GM18951 (cell line): ENCODE data around the gene CEP41.

ENCODE experiments used
- POLR2A ChIP-seq: IDR thresholded peaks from 4 replicates; pipeline ENCODE4 v1.6.1; 2011; ENCODE audit warnings: mild to moderate bottlenecking; ENCODE audit not compliant: insufficient read length, insufficient read depth; ENCODE audit errors: extremely low read depth
- in situ Hi-C: fragments of 300-500 bp; cut with MboI; formaldehyde crosslinking; loops from one replicate; pipeline ENCODE4 v1.12.0; 2022; ENCODE audit warnings: low sequenced_read_pairs, mixed read lengths, inconsistent platforms; ENCODE audit not compliant: unreplicated experiment

The CEP41 gene

GRCh38 chr7:130362251-130362816 is 78.5 kb downstream of the CEP41 start:
- TF ChIP-seq POLR2A, result no peak
- in situ Hi-C loops, result no loop called here

DNA sequence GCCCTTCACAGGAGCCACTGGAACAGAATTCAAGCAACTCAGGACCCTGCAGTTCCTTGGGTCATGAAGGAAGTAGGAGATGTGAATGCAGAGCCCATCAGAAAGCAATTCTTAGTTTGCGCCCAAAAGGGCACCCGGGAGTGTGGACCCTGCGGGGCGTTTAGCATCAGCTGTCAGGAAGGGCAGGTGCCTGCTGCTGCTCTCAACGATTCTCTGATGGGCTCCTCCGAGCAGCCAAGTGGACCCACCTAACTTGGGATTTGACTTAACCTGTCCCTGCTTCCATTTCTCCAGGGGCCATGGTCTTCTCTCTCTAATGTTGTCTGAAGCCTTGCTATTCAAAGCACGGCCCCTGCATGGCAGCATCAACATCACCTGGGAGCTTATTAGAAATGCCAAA is 79.1 kb downstream of the CEP41 start:
- in situ Hi-C loops, result no loop called here
- TF ChIP-seq POLR2A, result no peak

GRCh38 chr7:130360518-130360917 is 80.3 kb downstream of the CEP41 start:
- in situ Hi-C loops, result no loop called here
- no peak for TF ChIP-seq POLR2A

- in situ Hi-C loops, result no loop called here
- TF ChIP-seq POLR2A, result no peak
Observed at GRCh38 chr7:130359276-130359857, 81.4 kb downstream of the CEP41 start.

- TF ChIP-seq POLR2A, result no peak
- in situ Hi-C loops, result no loop called here
Observed at GRCh38 chr7:130358471-130358870, 82.3 kb downstream of the CEP41 start.

GRCh38 chr7:130356876-130357611 is 83.8 kb downstream of the CEP41 start:
- no peak for TF ChIP-seq POLR2A
- in situ Hi-C loops, result no loop called here

- in situ Hi-C loops, result no loop called here
- no peak for TF ChIP-seq POLR2A
Observed at GRCh38 chr7:130356121-130356875, 84.5 kb downstream of the CEP41 start.

DNA sequence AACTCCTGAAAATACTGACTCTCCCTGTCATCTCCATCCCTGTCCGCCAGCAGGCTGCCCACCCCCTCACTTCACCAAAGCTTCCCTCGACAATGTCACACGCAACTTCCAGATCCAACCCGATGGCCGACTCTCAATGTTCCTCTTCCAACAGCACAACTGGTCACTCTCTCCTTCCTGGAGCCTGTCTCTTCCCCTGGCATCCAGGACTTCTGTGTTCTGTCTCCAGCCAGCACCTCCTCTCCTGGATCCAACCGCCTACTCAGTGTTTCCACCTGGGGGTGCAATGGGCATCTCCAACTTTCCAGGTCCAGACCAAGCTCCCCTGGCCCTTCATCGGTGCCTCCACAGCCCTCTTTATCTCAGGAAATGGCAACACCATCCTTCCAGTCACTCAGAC is 87.6 kb downstream of the CEP41 start:
- in situ Hi-C loops, result no loop called here
- no peak for TF ChIP-seq POLR2A

DNA sequence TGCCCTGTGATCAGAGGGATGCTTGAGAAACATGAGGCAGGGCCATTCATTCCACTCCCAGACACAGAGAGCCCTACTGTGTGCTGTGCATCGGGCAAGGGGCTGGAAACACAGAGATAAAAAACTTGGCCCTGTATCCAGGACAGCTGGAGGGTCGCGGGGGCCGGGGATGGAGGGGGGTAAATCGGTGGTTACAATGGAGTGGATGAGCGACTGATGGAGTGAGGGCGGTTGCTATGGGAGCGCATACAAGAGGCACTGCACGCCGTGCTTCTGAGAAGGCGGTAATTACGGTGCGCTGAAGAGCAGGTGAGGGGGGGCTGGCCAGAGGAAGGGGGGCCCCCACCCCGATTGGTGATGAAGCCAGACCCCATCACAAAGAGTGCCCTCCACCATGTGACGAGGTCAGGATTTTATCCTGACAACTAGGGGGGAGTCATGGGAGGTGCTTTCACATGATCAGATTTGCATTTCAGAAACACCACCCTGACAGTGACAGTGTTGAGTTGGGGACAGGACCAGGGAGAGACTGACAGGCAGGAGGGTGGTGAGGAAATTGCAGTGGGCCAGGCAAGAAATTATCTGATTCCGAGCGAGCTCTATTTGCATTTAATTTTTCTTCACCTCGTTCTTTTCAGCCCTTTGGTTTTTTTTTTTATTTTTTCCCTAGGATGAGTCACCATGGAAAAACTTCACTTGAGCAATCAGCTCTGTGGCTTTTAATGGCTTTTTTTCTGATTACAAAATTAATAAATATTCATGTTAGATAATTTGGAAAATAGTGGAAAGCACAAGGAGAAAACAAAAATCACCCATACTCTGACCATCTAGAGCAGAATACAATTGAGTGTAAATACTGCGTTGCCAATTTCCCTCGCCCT is 88.4 kb downstream of the CEP41 start:
- in situ Hi-C loops, result no loop called here
- TF ChIP-seq POLR2A, result no peak

DNA sequence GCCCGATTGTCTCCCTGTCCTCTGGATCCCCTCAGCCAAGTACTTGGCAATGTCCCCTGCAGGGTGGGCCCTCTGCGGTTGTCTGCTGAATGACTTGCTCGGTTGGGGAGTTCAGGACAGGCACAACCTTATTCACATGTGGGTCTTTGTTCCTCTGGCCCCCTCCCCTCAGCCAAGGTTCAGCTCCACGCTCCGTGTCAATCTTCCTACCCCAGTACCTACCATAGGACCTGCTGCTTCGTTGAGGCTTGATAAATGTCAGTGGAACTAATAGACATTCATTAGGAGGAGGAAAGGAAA is 89.1 kb downstream of the CEP41 start:
- in situ Hi-C loops, result no loop called here
- TF ChIP-seq POLR2A, result no peak

DNA sequence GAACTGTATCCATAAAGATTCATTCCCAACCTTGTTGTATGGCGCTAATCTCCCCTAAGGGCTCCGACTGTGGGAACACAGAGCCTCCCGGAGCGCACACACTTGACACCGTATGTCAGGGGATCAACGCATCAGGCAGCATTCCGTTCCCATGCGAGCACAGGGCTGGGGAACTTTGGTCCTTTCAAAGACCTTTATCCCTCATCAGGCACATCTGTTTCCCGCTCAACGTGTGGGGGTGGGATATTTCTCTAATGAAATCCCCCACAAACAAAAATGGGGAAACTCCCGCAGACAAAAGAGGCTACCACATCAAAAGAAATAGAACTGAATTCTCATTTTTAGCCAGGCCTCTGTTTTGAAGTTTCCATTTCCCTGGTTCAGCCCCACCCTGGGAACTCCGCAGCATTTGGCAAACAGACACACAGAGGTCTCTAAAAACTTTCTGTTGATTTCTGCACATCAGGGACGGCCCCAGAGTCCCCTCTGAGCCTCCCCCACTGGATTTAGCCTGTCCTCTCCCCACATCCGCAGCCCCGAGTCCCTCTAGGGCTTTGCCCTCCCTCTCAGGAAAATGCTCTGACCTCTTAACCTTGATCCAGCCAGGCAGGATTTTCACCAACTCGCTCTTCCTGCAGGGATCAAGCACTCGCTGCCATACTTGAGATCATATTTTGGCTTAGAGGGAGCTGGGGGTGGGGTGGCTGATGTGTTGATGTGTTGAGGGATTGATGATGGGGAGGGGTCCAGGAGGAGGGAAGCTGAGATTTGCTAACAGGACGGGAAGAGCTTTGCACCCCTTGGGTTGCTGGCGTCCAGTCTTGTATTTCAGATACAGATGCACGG is 89.6 kb downstream of the CEP41 start:
- no peak for TF ChIP-seq POLR2A
- in situ Hi-C loops, result no loop called here
